NCI-H69 (cell line): ENCODE results near the gene FGF6.
"Not testable (repeated sequence)": the region's sequence is repeated elsewhere in the genome, so short reads cannot be mapped to it uniquely, and the experiment has no call there.

ENCODE experiments used
- DNase-seq: peaks from one replicate; lab custom pipeline; 2025; lab: John Stamatoyannopoulos, UW

FGF6 gene, protein sequence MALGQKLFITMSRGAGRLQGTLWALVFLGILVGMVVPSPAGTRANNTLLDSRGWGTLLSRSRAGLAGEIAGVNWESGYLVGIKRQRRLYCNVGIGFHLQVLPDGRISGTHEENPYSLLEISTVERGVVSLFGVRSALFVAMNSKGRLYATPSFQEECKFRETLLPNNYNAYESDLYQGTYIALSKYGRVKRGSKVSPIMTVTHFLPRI

DNA sequence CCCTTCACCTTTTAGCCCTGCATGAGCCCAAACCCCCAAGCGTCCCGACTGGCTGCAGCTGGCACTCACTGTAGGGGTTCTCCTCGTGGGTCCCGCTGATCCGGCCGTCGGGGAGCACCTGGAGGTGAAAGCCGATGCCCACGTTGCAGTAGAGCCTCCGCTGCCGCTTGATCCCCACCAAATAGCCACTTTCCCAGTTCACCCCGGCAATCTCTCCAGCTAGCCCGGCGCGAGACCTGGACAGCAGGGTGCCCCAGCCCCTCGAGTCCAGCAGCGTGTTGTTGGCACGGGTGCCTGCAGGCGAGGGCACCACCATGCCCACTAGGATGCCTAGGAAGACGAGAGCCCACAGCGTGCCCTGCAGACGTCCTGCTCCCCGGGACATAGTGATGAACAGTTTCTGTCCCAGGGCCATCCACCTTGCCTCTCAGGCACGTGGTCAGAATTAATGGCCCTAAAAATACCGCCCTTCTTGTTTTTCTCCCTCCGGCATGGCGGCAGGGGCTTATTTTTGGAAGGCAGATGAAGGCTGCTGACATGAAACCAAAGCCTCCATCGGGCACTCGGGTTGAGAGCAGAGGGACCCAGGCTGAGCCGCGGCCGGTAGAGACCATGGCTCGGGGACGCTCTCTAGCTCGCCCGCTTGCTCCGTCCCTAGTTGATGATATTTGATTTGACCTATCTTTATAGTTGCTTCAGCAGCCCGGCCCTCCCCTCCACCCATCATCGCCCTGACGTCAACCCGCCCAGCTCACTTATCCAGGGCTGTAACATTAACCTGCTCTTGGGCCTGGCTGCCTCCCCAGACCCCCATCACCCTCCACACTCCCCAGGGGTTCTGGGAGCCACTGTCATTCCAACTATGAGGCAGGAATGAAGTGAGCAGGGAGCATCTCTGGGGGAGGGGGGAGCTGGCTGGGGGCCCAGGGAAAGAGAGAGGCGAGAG lies at the start of gene FGF6:
FGF6 (minus strand) TSS at position 660 of the 946 bp plus-strand sequence; CDS start at position 415, 245 bp downstream.
- DNase-seq = no peak

GRCh38 chr12:4490973-4491372 lies 45.4 kb upstream of the FGF6 start:
- DNase-seq = no peak

DNA sequence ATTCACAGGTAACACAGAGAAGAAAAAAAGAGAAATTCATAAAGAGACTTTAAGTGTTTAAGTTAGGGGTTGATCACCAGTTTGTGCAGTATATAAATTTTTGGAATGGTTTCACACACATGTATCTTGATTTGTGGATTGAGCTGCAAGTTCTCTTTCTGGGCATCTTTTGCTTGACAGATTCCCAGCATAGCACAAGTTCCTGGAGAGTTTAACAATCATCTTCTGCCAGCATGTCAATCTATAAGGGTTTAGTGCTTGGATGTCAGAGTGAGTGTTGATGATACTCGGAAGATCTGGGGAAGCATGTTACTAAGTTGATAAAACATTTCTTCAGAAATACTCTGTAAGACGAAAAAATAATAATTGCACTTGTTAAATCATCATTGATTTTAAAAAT lies 43.9 kb upstream of the FGF6 start:
- DNase-seq = no peak

DNA sequence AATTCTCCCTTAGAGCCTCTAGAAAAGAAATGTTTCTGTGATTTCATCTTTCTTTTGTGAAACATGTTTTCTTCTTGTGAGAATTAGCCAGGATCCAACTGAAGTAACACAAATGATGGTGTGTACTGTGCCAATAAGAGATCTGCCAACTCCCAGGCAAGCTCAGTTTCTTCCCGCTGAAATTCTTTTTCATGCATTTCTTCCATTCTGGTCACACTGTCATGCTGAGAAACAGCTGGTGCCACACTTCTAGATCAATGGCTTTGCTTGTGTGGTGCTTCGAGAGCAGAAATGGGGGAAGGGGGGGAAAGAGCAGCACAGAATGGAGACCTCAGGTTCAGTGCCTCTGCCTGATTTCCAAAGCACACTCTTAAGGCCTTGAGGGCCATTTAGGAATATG lies 41.4 kb upstream of the FGF6 start:
- no peak for DNase-seq

- DNase-seq = no peak
Measured at GRCh38 chr12:4486049-4486699, 40.6 kb upstream of the FGF6 start.

DNA sequence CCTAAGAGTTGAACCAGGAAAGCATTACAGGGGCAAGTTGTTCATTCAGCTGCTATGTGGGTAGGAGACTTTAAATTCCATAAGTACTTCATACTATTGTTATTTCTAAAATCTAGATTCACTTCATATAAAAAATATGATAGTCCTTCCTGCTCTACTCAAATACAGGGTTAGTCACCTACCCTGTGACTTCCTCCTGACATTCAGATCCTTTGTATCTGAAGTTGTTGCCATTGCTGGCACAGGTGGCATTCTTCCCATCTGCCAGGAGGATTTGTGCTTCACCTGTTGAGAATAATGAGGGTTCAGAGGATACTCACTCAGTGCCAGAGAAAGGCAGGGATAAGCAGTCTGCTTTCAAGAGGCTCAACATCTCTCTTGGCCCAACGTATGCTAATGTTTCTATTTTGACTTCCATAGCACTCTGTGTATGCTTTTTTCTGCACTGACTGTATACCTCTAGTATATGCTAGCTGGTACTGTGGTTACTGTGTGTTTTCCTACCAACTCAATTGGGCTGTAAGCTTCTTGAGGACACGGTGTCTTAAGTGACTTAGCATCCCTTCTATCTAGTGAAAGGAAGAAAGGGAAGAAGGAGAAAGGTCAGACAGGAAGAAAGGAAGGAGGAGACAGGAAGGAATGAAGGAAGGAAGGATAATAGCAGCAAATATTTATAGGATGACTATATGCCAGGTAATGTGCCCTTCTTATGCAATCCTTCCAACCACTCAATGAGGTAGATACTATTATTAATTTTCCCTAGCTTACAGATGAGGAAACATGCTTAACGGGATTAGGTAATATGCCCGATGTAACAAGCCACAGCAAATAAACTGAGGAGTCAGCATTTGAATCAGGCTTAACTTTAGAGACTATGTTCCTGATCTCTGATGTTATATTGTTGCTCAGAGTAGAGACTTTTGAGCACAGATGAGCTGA lies 38.5 kb upstream of the FGF6 start:
- peak; percentile 76 for DNase-seq

DNA sequence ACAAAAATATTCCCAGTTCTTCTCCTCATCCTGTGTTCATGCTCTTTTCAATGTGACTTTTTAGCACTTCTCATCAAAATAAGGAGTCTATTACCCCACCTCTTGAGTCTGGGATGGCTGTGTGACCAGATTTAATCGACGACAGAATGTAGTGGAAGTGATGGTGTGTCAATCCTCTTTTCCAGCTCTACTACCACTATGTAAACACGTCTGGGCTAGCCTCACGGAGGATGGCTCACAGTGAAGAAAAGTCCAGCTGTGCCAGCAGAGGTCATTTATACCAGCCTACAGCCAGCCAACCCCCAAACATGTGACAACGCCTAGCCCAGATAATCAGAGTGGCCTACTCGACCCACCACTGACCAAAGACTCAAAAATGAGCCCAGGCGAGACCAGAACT lies 37.3 kb upstream of the FGF6 start:
- DNase-seq = peak; percentile 17

DNA sequence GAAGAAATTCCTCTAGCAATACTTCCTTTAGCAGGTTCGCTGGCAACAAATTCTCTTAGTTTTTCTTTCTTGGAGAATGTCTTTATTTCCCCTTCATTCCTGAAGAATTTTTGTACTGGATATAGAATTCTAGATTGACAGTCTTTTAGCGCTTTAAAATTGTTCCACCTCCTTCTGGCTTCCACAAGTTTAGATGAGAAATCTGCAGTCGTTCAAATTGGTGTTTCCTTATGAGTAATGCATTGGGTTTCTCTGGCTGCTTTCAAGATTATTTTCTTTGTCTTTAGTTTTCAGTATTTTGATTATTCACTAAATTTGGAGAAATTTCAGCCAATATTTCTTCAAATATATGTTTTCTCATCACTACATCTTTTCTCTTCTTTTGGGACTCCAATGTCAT lies 33.3 kb upstream of the FGF6 start:
- no peak for DNase-seq

GRCh38 chr12:4477129-4477528 lies 31.5 kb upstream of the FGF6 start:
- DNase-seq = no peak

DNA sequence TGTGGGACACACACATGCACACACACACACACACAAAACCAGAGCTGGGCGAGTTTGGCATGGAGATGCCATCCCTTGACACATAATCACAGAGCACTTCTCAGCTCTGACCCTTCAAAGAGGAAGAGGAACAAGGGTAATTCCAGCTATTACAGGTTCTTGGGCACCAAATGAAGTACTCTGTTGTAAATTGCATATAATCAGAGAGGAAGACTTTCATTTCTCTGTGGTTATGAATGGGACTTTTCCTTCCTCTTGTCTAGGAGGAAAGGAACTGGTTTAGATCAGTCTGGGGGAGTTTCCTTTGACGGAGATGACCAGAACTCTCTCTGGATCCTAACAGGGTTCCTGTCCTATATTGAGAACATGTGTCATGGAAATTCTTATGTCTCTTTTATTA lies 26.4 kb upstream of the FGF6 start:
- no peak for DNase-seq

GRCh38 chr12:4471256-4471655 lies 25.6 kb upstream of the FGF6 start:
- no peak for DNase-seq

- no peak for DNase-seq
Measured at GRCh38 chr12:4468994-4469393, 23.4 kb upstream of the FGF6 start.

GRCh38 chr12:4460761-4461160 lies 15.1 kb upstream of the FGF6 start:
- DNase-seq = no peak

GRCh38 chr12:4455849-4456248 lies 10.2 kb upstream of the FGF6 start:
- DNase-seq = not testable (repeated sequence)

DNA sequence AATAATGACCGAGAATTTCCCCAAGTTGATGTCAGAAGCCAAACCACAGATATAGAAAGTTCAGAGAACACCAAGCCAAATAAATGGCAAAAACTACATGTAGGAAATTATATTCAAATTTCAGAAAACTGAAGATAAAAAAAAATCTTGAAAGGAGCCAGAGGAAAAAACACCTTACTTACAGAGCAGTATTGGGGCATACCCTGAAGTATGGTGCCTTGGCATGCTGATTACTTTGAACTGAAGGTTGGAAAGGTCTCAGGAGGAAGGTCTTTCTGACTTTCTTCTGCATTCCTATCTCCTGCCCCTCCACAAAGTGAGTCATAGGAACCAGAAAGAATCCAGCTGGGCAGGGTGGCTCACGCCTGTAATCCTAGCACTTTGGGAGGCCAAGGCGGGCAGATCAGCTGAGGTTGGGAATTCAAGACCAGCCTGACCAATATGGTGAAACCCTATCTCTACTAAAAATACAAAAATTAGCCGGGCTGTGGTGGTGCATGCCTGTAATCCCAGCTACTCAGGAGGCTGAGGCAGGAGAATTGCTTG lies 8.8 kb upstream of the FGF6 start:
- no peak for DNase-seq

GRCh38 chr12:4451694-4452093 lies 6.1 kb upstream of the FGF6 start:
- no peak for DNase-seq

DNA sequence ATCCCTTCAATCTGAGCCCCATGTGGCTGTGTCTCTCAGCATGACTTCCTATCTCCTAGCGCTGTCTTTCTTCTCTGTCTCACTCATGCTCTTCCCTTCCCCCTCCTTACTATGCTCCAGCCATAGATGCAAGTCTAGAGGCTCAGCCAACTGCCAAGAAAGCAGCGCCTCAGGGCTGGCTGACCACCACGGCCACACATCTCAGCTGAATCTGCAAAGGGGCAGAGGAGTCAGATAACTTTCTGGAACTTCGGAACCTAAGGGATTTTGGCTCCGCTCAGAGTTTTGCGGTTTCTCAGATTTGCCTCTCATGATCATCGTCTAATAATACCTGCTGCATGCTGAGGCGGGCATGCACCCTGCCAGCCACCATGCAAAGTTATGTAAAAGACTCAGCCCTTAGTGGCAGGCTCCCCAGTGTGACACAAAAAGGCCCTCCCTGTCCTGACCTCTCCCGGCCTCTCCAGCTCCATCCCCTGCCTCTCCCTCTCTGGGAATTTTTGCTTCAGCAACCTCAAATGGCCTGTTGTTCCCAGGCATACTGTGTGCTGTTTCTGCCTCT lies 5.0 kb upstream of the FGF6 start:
- DNase-seq = peak; percentile 44

- peak; percentile 93 for DNase-seq
Measured at GRCh38 chr12:4449851-4450221, 4.2 kb upstream of the FGF6 start.

DNA sequence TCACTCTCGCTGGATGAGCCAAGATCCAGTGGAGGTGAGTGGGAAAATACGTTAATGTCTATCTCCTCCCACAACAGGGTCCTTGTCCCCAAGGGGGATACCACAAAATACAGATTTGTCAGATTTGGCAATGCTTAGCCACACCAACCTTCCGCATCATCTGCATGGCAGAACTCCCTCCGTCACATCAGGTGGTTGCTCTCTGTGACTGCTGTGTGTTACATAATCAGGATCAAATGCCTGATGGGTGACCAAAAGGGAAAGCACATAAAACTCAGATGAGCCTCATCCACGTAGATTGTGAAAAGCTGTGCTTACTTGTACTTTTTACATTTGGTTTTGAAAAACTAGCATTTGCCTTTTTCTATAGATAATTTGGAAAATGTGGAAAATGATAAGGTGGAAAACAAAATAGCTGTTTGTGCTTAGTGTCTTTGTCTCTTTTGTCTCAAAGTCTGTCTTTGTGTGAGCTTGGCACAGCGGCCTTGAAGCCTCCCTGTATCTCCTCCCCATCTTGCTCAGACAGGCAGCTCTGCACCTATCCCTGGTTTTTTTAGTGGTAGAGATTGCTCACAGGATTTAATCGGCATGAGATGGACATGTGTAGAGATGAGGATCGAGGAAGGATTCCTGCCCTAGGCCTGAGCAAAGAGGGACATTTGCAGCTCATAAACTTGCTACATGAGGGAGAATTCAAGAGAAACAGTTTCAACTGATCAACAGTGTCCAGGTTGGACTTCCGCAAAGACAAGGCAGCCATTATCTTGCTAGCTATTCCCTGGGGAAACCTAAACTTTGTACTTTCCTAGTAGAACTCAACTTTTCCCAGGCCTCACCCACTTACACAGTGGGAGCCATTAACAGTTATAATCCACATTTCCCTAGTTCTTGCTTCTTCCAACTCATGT lies 3.6 kb upstream of the FGF6 start:
- no peak for DNase-seq

- DNase-seq = no peak
Measured at GRCh38 chr12:4448371-4448940, 2.8 kb upstream of the FGF6 start.
